K562 (cell line): ENCODE measurements around the gene TMEM273. TPM values are rescaled to one million over a fixed set of nuclear protein-coding genes. Genes with fewer than 3 reads are reported as not detected.

Experiments
- ASH1L ChIP-seq: fragments of 450-650 bp; IDR thresholded peaks from 2 replicates; pipeline ENCODE4 v1.6.1; 2018; ENCODE audit warnings: borderline replicate concordance, mild to moderate bottlenecking, low read depth; ENCODE audit not compliant: partially characterized antibody
- CCAR2 ChIP-seq: fragments of 200-400 bp; formaldehyde crosslinking; IDR thresholded peaks from 2 replicates; pipeline ENCODE4 v1.6.1; 2017; ENCODE audit warnings: mild to moderate bottlenecking, low read depth, low read length
- ELF1 ChIP-seq: fragments of 200-800 bp; sonication (Bioruptor generic); IDR thresholded peaks from 2 replicates; pipeline ENCODE4 v1.6.1; 2016; ENCODE audit warnings: missing genetic modification characterization, missing compliant biosample characterization
- ELF4 ChIP-seq: fragments of 450-650 bp; formaldehyde crosslinking; IDR thresholded peaks from 2 replicates; pipeline ENCODE4 v1.4.0; 2022; ENCODE audit warnings: missing genetic modification characterization
- ETV1 ChIP-seq: fragments of 450-650 bp; conservative IDR thresholded peaks from 2 replicates; pipeline ENCODE4 v1.6.1; 2016; ENCODE audit warnings: missing genetic modification characterization, control low read depth, low read depth, missing compliant biosample characterization
- FOS ChIP-seq: IDR thresholded peaks from 3 replicates; pipeline ENCODE4 v1.6.1; 2011; ENCODE audit not compliant: insufficient read length; ENCODE audit errors: extremely low read depth
- FOXA1 ChIP-seq: fragments of 450-650 bp; IDR thresholded peaks from 2 replicates; pipeline ENCODE4 v1.6.1; 2016; ENCODE audit warnings: mild to moderate bottlenecking, borderline replicate concordance
- FOXJ2 ChIP-seq: fragments of 200-800 bp; sonication (Bioruptor generic); IDR thresholded peaks from 2 replicates; pipeline ENCODE4 v1.6.1; 2016; ENCODE audit warnings: missing genetic modification characterization, missing compliant biosample characterization
- KLF10 ChIP-seq: fragments of 250-450 bp; sonication (Bioruptor Pico); IDR thresholded peaks from 2 replicates; pipeline ENCODE4 v1.6.1; 2021; ENCODE audit warnings: matching md5 sums
- SIN3B ChIP-seq: fragments of 450-650 bp; IDR thresholded peaks from 2 replicates; pipeline ENCODE4 v1.6.1; 2017; ENCODE audit warnings: low read depth, mild to moderate bottlenecking, moderate library complexity
- SIX5 ChIP-seq, 2 experiments: IDR thresholded peaks; 2 replicates each; pipeline ENCODE4 v1.6.1; 2011; ENCODE audit warnings: low read length in 2 of 2, borderline replicate concordance in 1 of 2, low read depth in 1 of 2, mild to moderate bottlenecking in 1 of 2, moderate library complexity in 1 of 2; ENCODE audit not compliant: insufficient read depth in 1 of 2
- SRSF7 ChIP-seq: fragments of 200-400 bp; formaldehyde crosslinking; optimal IDR thresholded peaks from 2 replicates; pipeline ENCODE3; 2017; ENCODE audit warnings: mild to moderate bottlenecking, low read depth, low read length
- TGIF2 ChIP-seq: sonication (generic); formaldehyde crosslinking; IDR thresholded peaks from 2 replicates; pipeline ENCODE4 v1.8.1; 2022; ENCODE audit warnings: mild to moderate bottlenecking, missing genetic modification reagents, moderate library complexity
- U2AF2 ChIP-seq: fragments of 200-400 bp; formaldehyde crosslinking; optimal IDR thresholded peaks from 2 replicates; pipeline ENCODE3; 2017; ENCODE audit warnings: low read depth, mild to moderate bottlenecking, low read length
- ZNF217 ChIP-seq: sonication (generic); formaldehyde crosslinking; IDR thresholded peaks from 2 replicates; pipeline ENCODE4 v1.8.0; 2022; ENCODE audit warnings: mild to moderate bottlenecking, missing genetic modification reagents
- ZNF507 ChIP-seq: conservative IDR thresholded peaks from 2 replicates; pipeline ENCODE4 v1.6.1; 2017; ENCODE audit warnings: missing genetic modification characterization, missing compliant biosample characterization
- ZNF717 ChIP-seq: fragments of 250-450 bp; sonication (Bioruptor Pico); IDR thresholded peaks from 2 replicates; pipeline ENCODE4 v1.5.0; 2021
- polyA plus RNA-seq, 8 experiments: library from polyadenylated mRNA; depleted of rRNA in 4 of 8; stranded (reverse) in 5 of 8; unstranded in 3 of 8; fragments of >200 nt; fragmentation: Nextera tagmentation in 2 of 8; fragmentation: Illumina TruSeq in 1 of 8; extraction: Ambion mirVana in 2 of 8; extraction: Trizol in 1 of 8; gene quantifications; 2 replicates each; pipeline versions ENCODE4 v1.2.1 to v1.2.3, GENCODE V29; 2011 to 2014; ENCODE audit warnings: inconsistent platforms in 1 of 8, missing spikeins in 1 of 8
- total RNA-seq, 7 experiments: library from RNA; depleted of rRNA in 6 of 7; stranded (reverse); fragments of >200 nt in 6 of 7; fragmentation: Illumina TruSeq in 2 of 7; extraction: Trizol in 2 of 7; gene quantifications; 2 replicates each; pipeline versions ENCODE4 v1.2.1 to v1.2.3, GENCODE V29; 2011 to 2021; ENCODE audit warnings: low replicate concordance in 1 of 7
- TF ChIP-seq, protein P1 (sequence below): sonication (generic); formaldehyde crosslinking; IDR thresholded peaks from 2 replicates; pipeline ENCODE4 v1.8.0; 2023; ENCODE audit warnings: missing genetic modification reagents, mild to moderate bottlenecking, borderline replicate concordance
- TF ChIP-seq, protein P2 (sequence below): fragments of 450-650 bp; formaldehyde crosslinking; IDR thresholded peaks from 2 replicates; pipeline ENCODE4 v1.4.0; 2020; ENCODE audit warnings: mild to moderate bottlenecking
- TF ChIP-seq, protein P3 (sequence below): fragments of 450-650 bp; formaldehyde crosslinking; conservative IDR thresholded peaks from 2 replicates; pipeline ENCODE4 v1.4.0; 2022; ENCODE audit warnings: mild to moderate bottlenecking, missing genetic modification characterization
- TF ChIP-seq, protein P4 (sequence below): sonication (generic); IDR thresholded peaks from 2 replicates; pipeline ENCODE4 v1.6.1; 2016

TMEM273 gene
- total and polyA plus RNA-seq, 9 of the 15 experiments (the other 6 are each of a cell fraction or from before 2014, with no cell fraction given): 39.2 to 131 (median 95.6) TPM

GRCh38 chr10:49165821-49166483, 22.2 kb downstream of the TMEM273 start (continued):
- TF ChIP-seq, protein P1, sequence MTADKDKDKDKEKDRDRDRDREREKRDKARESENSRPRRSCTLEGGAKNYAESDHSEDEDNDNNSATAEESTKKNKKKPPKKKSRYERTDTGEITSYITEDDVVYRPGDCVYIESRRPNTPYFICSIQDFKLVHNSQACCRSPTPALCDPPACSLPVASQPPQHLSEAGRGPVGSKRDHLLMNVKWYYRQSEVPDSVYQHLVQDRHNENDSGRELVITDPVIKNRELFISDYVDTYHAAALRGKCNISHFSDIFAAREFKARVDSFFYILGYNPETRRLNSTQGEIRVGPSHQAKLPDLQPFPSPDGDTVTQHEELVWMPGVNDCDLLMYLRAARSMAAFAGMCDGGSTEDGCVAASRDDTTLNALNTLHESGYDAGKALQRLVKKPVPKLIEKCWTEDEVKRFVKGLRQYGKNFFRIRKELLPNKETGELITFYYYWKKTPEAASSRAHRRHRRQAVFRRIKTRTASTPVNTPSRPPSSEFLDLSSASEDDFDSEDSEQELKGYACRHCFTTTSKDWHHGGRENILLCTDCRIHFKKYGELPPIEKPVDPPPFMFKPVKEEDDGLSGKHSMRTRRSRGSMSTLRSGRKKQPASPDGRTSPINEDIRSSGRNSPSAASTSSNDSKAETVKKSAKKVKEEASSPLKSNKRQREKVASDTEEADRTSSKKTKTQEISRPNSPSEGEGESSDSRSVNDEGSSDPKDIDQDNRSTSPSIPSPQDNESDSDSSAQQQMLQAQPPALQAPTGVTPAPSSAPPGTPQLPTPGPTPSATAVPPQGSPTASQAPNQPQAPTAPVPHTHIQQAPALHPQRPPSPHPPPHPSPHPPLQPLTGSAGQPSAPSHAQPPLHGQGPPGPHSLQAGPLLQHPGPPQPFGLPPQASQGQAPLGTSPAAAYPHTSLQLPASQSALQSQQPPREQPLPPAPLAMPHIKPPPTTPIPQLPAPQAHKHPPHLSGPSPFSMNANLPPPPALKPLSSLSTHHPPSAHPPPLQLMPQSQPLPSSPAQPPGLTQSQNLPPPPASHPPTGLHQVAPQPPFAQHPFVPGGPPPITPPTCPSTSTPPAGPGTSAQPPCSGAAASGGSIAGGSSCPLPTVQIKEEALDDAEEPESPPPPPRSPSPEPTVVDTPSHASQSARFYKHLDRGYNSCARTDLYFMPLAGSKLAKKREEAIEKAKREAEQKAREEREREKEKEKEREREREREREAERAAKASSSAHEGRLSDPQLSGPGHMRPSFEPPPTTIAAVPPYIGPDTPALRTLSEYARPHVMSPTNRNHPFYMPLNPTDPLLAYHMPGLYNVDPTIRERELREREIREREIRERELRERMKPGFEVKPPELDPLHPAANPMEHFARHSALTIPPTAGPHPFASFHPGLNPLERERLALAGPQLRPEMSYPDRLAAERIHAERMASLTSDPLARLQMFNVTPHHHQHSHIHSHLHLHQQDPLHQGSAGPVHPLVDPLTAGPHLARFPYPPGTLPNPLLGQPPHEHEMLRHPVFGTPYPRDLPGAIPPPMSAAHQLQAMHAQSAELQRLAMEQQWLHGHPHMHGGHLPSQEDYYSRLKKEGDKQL (CRISPR knock-in tag): no peak
- no peak for TF ChIP-seq KLF10 (CRISPR knock-in tag)
- TF ChIP-seq ZNF217 (CRISPR knock-in tag): no peak
- TF ChIP-seq, protein P2, sequence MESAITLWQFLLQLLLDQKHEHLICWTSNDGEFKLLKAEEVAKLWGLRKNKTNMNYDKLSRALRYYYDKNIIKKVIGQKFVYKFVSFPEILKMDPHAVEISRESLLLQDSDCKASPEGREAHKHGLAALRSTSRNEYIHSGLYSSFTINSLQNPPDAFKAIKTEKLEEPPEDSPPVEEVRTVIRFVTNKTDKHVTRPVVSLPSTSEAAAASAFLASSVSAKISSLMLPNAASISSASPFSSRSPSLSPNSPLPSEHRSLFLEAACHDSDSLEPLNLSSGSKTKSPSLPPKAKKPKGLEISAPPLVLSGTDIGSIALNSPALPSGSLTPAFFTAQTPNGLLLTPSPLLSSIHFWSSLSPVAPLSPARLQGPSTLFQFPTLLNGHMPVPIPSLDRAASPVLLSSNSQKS (CRISPR knock-in tag): no peak
- TF ChIP-seq ETV1 (tag): no peak
- no peak for TF ChIP-seq ZNF717 (CRISPR knock-in tag)
- TF ChIP-seq TGIF2 (CRISPR knock-in tag): no peak
- TF ChIP-seq CCAR2: no peak
- no peak for TF ChIP-seq ASH1L
- TF ChIP-seq SRSF7: no peak
- TF ChIP-seq, protein P3, sequence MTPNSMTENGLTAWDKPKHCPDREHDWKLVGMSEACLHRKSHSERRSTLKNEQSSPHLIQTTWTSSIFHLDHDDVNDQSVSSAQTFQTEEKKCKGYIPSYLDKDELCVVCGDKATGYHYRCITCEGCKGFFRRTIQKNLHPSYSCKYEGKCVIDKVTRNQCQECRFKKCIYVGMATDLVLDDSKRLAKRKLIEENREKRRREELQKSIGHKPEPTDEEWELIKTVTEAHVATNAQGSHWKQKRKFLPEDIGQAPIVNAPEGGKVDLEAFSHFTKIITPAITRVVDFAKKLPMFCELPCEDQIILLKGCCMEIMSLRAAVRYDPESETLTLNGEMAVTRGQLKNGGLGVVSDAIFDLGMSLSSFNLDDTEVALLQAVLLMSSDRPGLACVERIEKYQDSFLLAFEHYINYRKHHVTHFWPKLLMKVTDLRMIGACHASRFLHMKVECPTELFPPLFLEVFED (CRISPR knock-in tag): peak; percentile 18; the same call in 1 of the 2 replicates
- TF ChIP-seq FOXJ2 (tag): no peak
- TF ChIP-seq, protein P4, sequence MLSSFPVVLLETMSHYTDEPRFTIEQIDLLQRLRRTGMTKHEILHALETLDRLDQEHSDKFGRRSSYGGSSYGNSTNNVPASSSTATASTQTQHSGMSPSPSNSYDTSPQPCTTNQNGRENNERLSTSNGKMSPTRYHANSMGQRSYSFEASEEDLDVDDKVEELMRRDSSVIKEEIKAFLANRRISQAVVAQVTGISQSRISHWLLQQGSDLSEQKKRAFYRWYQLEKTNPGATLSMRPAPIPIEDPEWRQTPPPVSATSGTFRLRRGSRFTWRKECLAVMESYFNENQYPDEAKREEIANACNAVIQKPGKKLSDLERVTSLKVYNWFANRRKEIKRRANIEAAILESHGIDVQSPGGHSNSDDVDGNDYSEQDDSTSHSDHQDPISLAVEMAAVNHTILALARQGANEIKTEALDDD: no peak
- TF ChIP-seq ELF4 (CRISPR knock-in tag): peak; percentile 92; the same call in 1 of the 2 replicates
- no peak for TF ChIP-seq SIX5 (IDR thresholded peaks at IDR 0.05; ENCODE audit: borderline replicate concordance in 1 of 2, insufficient read depth in 1 of 2, low read depth in 1 of 2, low read length in 2 of 2)
- no peak for TF ChIP-seq ZNF507 (tag)
- peak; percentile 76 for TF ChIP-seq ELF1 (tag)
- TF ChIP-seq FOS: no peak
- no peak for TF ChIP-seq FOXA1
- no peak for TF ChIP-seq SIN3B
- no peak for TF ChIP-seq U2AF2
